ENCODE measurements around the gene INPP5D.

INPP5D gene

GRCh38 chr2:233059797-233060500 lies at the start of gene INPP5D:
TSS of gene INPP5D (plus strand) at chr2:233060342. CDS start at chr2:233060479, 137 bp downstream.
- TF ChIP-seq CTCF (conservative IDR thresholded peaks at IDR 0.05; ENCODE audit: low read depth, low read length): no peak
- DNase-seq (ENCODE audit: low read depth): no peak
- no peak within 1 kb of the TSS for H3K4me3 ChIP-seq (ENCODE audit: low read depth, low read length)

GRCh38 chr2:233010569-233011267 lies 49.4 kb upstream of the INPP5D start:
- no peak for TF ChIP-seq CTCF (conservative IDR thresholded peaks at IDR 0.05; ENCODE audit: low read depth, low read length)
- no peak for DNase-seq (ENCODE audit: low read depth)

GRCh38 chr2:233011268-233011650 lies 48.9 kb upstream of the INPP5D start:
- no peak for TF ChIP-seq CTCF (conservative IDR thresholded peaks at IDR 0.05; ENCODE audit: low read depth, low read length)
- no peak for DNase-seq (ENCODE audit: low read depth)
- no peak overlapping the region for H3K4me3 ChIP-seq (ENCODE audit: low read depth, low read length)

More at GRCh38 chr2:233010569-233011267, 49.4 kb upstream of the INPP5D start:
- no peak overlapping the region for H3K4me3 ChIP-seq (ENCODE audit: low read depth, low read length)

GRCh38 chr2:233011702-233012131 lies 48.4 kb upstream of the INPP5D start:
- no peak overlapping the region for H3K4me3 ChIP-seq (ENCODE audit: low read depth, low read length)
- no peak for DNase-seq (ENCODE audit: low read depth)
- TF ChIP-seq CTCF (conservative IDR thresholded peaks at IDR 0.05; ENCODE audit: low read depth, low read length): no peak

GRCh38 chr2:233012301-233012971 lies 47.7 kb upstream of the INPP5D start:
- no peak for TF ChIP-seq CTCF (conservative IDR thresholded peaks at IDR 0.05; ENCODE audit: low read depth, low read length)
- DNase-seq (ENCODE audit: low read depth): no peak
- H3K4me3 ChIP-seq (ENCODE audit: low read depth, low read length): no peak overlapping the region

- TF ChIP-seq CTCF (conservative IDR thresholded peaks at IDR 0.05; ENCODE audit: low read depth, low read length): no peak
- no peak within 1 kb of the TSS for H3K4me3 ChIP-seq (ENCODE audit: low read depth, low read length)
- DNase-seq (ENCODE audit: low read depth): no peak
Measured at GRCh38 chr2:233013027-233013461, 47.1 kb upstream of the INPP5D start, which contains the start of gene NGEF. TSS of gene NGEF (minus strand) at chr2:233013256. CDS start at chr2:232974890, 38,366 bp downstream.

Data from choroid plexus epithelial cell (primary cell).